Endodermal cell (in vitro differentiated cells): ENCODE data around the gene PLCB1. TPM values are rescaled to one million over a fixed set of nuclear protein-coding genes. Genes with fewer than 3 reads are reported as not detected.

Experiments
- DNase-seq: peaks from one replicate; pipeline ENCODE4 v3.0.0-alpha.2; 2017
- H3K27ac ChIP-seq: 2 replicates; pipeline ENCODE4 v1.5.1; 2013; ENCODE audit warnings: mild to moderate bottlenecking, low read depth, low read length, moderate library complexity
- H3K27me3 ChIP-seq: 2 replicates; pipeline ENCODE4 v1.6.1; 2013; ENCODE audit warnings: mild to moderate bottlenecking, low read length, moderate library complexity; ENCODE audit not compliant: insufficient read depth, control insufficient read depth, poor library complexity, severe bottlenecking
- H3K36me3 ChIP-seq: 2 replicates; pipeline ENCODE4 v1.7.0; 2013; ENCODE audit warnings: mild to moderate bottlenecking, low read length, moderate library complexity; ENCODE audit not compliant: control insufficient read depth, insufficient read depth
- H3K4me1 ChIP-seq: one replicate; pipeline ENCODE4 v1.7.0; 2013; ENCODE audit warnings: low read length; ENCODE audit not compliant: control insufficient read depth, insufficient read depth
- H3K4me3 ChIP-seq: 2 replicates; pipeline ENCODE4 v1.5.1; 2013; ENCODE audit warnings: mild to moderate bottlenecking, low read length, moderate library complexity
- H3K9ac ChIP-seq: 2 replicates; pipeline ENCODE4 v1.6.1; 2013; ENCODE audit warnings: mild to moderate bottlenecking, low read length, moderate library complexity; ENCODE audit not compliant: poor library complexity, severe bottlenecking; ENCODE audit errors: extremely low read depth
- H3K9me3 ChIP-seq: 2 replicates; pipeline ENCODE4 v1.6.1; 2013; ENCODE audit warnings: mild to moderate bottlenecking, low read length, moderate library complexity; ENCODE audit not compliant: control insufficient read depth
- H3K27ac Mint-ChIP-seq: 2 replicates; pipeline ENCODE4 v1.8.0; 2020; ENCODE audit warnings: mixed read lengths
- H3K27me3 Mint-ChIP-seq: 2 replicates; pipeline ENCODE4 v1.8.0; 2021; ENCODE audit warnings: mild to moderate bottlenecking, mixed read lengths; ENCODE audit not compliant: insufficient read depth
- H3K36me3 Mint-ChIP-seq: 2 replicates; pipeline ENCODE4 v1.8.0; 2020; ENCODE audit warnings: low read depth, mixed read lengths
- H3K4me1 Mint-ChIP-seq: 2 replicates; pipeline ENCODE4 v1.8.0; 2020; ENCODE audit warnings: mixed read lengths
- H3K4me3 Mint-ChIP-seq: 2 replicates; pipeline ENCODE4 v1.8.0; 2020; ENCODE audit warnings: mild to moderate bottlenecking, moderate library complexity, mixed read lengths
- H3K9me3 Mint-ChIP-seq: 2 replicates; pipeline ENCODE4 v1.8.0; 2020; ENCODE audit warnings: mild to moderate bottlenecking, mixed read lengths
- CTCF ChIP-seq: fragments of 200-600 bp; sonication (generic); conservative IDR thresholded peaks from 2 replicates; pipeline ENCODE4 v1.5.0; 2021; ENCODE audit warnings: antibody characterized with exemption, mild to moderate bottlenecking
- WGBS, 2 experiments: methylation state at CpG; one replicate each; pipeline versions ENCODE4 v1.1.5 to v1.1.7; 2013; ENCODE audit warnings: missing lambda C conversion rate in 2 of 2, mixed read lengths in 1 of 2; ENCODE audit not compliant: insufficient coverage in 1 of 2, insufficient read length in 1 of 2; 5-methylcytosine and 5-hydroxymethylcytosine counted together
- total RNA-seq, 2 donors: library from RNA; stranded (reverse); fragmentation: NEBNext Ultra II Directional in 1 of 2; extraction: Animal tissue kit (Norgen Biotek cat#: 25700) in 1 of 2; gene quantifications; 2 replicates in 1 of 2; 3 replicates in 1 of 2; pipeline ENCODE4 v1.2.1, GENCODE V29; 2021

PLCB1 gene
- total RNA-seq, 2 donors from 2014 or later, result 15.3 to 16.5 TPM

GRCh38 chr20:8210749-8211148 lies 78.7 kb downstream of the PLCB1 start:
- TF ChIP-seq CTCF, result no peak
- WGBS, 2 experiments, result 84% methylated on average over 1 of the region's 1 CpG; no CpG with 5 or more reads in 1 of the 2 experiments
- Histone ChIP-seq H3K9me3 (no peaks in the 10 kb centered on the region), H3K36me3 (no peaks in the 10 kb centered on the region), H3K9ac (no peak overlapping the region), H3K4me3 (no peak overlapping the region), H3K4me1 (peaks cover 6% of the 10 kb centered on the region), H3K27ac (no peak overlapping the region), H3K27me3 (no peaks in the 10 kb centered on the region)
- Mint-ChIP-seq H3K27me3 (no peaks in the 10 kb centered on the region), H3K4me1 (peaks cover 25% of the 10 kb centered on the region), H3K4me3 (no peak overlapping the region), H3K9me3 (no peaks in the 10 kb centered on the region), H3K27ac (no peak overlapping the region), H3K36me3 (no peaks in the 10 kb centered on the region)
- no peak for DNase-seq

GRCh38 chr20:8212286-8212685 lies 80.2 kb downstream of the PLCB1 start:
- peaks cover 25% of the 10 kb centered on the region for H3K4me1 Mint-ChIP-seq
- H3K27me3 Mint-ChIP-seq, result no peaks in the 10 kb centered on the region
- TF ChIP-seq CTCF, result no peak
- no peak overlapping the region for H3K27ac Mint-ChIP-seq
- H3K4me1 ChIP-seq, result peaks cover 6% of the 10 kb centered on the region
- no peaks in the 10 kb centered on the region for H3K9me3 ChIP-seq
- no peak overlapping the region for H3K9ac ChIP-seq
- H3K27me3 ChIP-seq, result no peaks in the 10 kb centered on the region
- H3K27ac ChIP-seq, result no peak overlapping the region
- H3K4me3 ChIP-seq, result no peak overlapping the region
- no peak overlapping the region for H3K4me3 Mint-ChIP-seq
- no peak for DNase-seq
- H3K9me3 Mint-ChIP-seq, result no peaks in the 10 kb centered on the region
- 97 to 100% methylated on average over 2 to 3 of the region's 3 CpGs for WGBS, 2 experiments
- no peaks in the 10 kb centered on the region for H3K36me3 ChIP-seq
- H3K36me3 Mint-ChIP-seq, result no peaks in the 10 kb centered on the region

- WGBS, 2 experiments, result 98 to 100% methylated on average over 1 of the region's 1 CpG
- Mint-ChIP-seq H3K36me3 (no peaks in the 10 kb centered on the region), H3K4me3 (no peak overlapping the region), H3K4me1 (peaks cover 25% of the 10 kb centered on the region), H3K9me3 (no peaks in the 10 kb centered on the region), H3K27me3 (no peaks in the 10 kb centered on the region), H3K27ac (no peak overlapping the region)
- Histone ChIP-seq H3K4me3 (no peak overlapping the region), H3K9me3 (no peaks in the 10 kb centered on the region), H3K27ac (no peak overlapping the region), H3K9ac (no peak overlapping the region), H3K36me3 (no peaks in the 10 kb centered on the region), H3K4me1 (peaks cover 6% of the 10 kb centered on the region), H3K27me3 (no peaks in the 10 kb centered on the region)
- no peak for DNase-seq
- no peak for TF ChIP-seq CTCF
Measured at GRCh38 chr20:8213270-8213669, 81.2 kb downstream of the PLCB1 start.
